Upper lobe of left lung (tissue), 4 donors: ENCODE data around the gene PAK6.

ENCODE experiments used
- CTCF ChIP-seq, 6 experiments: fragments of 450-650 bp in 4 of 6; fragments of 200-600 bp in 2 of 6; sonication (generic) in 2 of 6; IDR thresholded peaks; one replicate each; pipeline ENCODE4 v1.5.1; 2016 to 2019; ENCODE audit warnings: antibody characterized with exemption in 6 of 6
- EP300 ChIP-seq, 4 donors: sonication (generic); formaldehyde crosslinking; IDR thresholded peaks; one replicate each; pipeline ENCODE4 v1.5.1; 2017; ENCODE audit warnings: antibody characterized with exemption in 4 of 4, control low read depth in 2 of 4
- POLR2A ChIP-seq, 4 donors: fragments of 450-650 bp; IDR thresholded peaks; one replicate each; pipeline ENCODE4 v1.5.1; 2016 to 2017; ENCODE audit warnings: antibody characterized with exemption in 4 of 4, mild to moderate bottlenecking in 2 of 4
- POLR2AphosphoS5 ChIP-seq, 2 donors: sonication (generic); formaldehyde crosslinking; IDR thresholded peaks; one replicate each; pipeline ENCODE4 v1.5.1; 2017; ENCODE audit warnings: antibody characterized with exemption in 2 of 2

DNA sequence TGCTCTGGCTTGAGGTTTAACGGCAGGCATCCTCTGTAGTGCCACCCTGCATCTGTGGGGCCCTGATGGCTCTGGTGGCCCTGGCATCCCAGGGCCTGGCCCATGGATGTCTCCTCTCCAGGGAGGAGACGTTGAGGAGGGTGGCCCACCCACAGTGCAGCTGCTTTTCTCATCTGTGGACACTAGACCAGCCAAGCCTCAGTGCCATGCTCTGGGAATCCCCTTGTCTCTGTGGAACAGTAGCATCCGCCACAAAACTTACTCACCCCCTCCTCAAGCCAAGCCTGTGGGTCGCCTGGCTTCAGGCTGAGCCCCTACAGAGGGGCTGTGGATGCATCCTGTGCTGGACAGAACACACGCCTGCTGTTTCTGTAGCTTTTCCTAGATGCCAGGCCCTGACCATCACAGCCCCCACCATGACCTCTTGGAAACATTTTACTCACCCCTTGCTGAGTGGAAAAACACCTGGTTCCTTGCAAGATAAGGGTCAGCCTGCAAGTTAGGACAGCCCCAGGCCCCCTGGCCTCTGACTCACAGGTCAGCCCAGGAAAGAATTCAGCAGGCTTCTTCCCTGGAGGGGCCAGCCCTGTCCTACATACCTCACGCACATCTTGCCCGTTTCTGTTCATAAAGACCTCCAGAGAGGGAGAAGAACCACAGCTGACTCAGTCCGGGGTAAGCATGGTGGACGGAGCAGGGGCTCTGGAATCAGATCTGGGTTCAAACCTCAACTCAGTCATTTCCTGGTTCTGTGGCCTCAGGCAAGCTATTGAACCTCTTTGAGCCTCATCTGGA is 19.0 kb downstream of the PAK6 start:
- TF ChIP-seq POLR2A (IDR thresholded peaks at IDR 0.05): no peak
- no peak for TF ChIP-seq CTCF (IDR thresholded peaks at IDR 0.05)
- no peak for TF ChIP-seq EP300 (IDR thresholded peaks at IDR 0.05)
- no peak for TF ChIP-seq POLR2AphosphoS5 (IDR thresholded peaks at IDR 0.05)
